ENCODE results near the gene BCLAF3. TPM values are rescaled to one million over a fixed set of nuclear protein-coding genes. Genes with fewer than 3 reads are reported as not detected.

BCLAF3 gene
- total RNA-seq, 1 donor from 2014 or later: 9.7 TPM

DNA sequence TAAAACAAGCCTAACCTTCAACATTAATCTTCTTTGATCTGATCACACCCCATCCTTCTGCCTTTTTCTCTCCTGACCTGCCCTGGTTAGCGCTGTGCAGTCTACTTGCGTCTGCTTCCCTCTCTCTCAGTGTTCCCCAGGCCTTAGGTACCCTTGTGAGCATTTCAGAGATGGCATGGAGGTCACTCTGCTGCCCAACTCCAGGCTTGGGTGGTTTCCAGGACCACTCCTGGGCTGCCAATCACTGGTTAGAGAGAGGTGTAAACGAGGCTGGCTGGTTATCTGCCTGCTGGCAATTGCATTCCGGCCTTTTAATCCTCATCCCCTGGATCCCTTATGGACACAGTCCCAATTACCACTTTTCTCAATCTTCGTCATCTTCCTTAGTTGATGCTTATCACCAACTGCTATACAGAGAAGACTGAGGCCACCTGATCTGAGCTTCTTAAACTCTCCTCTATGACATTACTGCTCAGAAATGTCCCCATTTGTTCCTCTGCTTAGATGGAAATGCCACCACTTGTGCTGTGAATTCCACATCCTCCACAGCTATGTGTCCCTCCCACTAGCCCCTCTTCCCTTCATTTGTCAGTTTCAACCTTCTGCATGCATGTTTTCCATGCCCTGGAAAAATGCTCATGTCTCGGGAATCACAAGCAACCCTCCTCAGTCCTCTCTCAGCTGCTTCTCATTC lies 29.0 kb upstream of the BCLAF3 start:
- no peak overlapping the region for H3K27ac Mint-ChIP-seq
- no peaks in the 10 kb centered on the region for H3K4me1 Mint-ChIP-seq
- H3K4me1 ChIP-seq: no peaks in the 10 kb centered on the region
- H3K36me3 Mint-ChIP-seq: no peaks in the 10 kb centered on the region
- no peaks in the 10 kb centered on the region for H4K20me1 ChIP-seq (ENCODE audit: low read depth)
- no peak overlapping the region for H2AFZ ChIP-seq (replicated peaks)
- no peak overlapping the region for H3K9ac ChIP-seq
- no peak overlapping the region for H3K4me3 ChIP-seq
- no peak for DNase-seq (ENCODE audit: low spot score)
- H3K36me3 ChIP-seq: no peaks in the 10 kb centered on the region
- H3K27ac ChIP-seq: no peak overlapping the region
- no peaks in the 10 kb centered on the region for H3K27me3 ChIP-seq
- no peak overlapping the region for H3K4me2 ChIP-seq
- no peaks in the 10 kb centered on the region for H3K9me3 ChIP-seq (ENCODE audit: low read depth)
- no peaks in the 10 kb centered on the region for H3K79me2 ChIP-seq (ENCODE audit: low read depth)
- no peaks in the 10 kb centered on the region for H3F3A ChIP-seq (ENCODE audit: low read depth)
- peaks cover 13% of the 10 kb centered on the region for H3K9me3 Mint-ChIP-seq
- TF ChIP-seq EZH2 (IDR thresholded peaks at IDR 0.05) (no peak), EZH2phosphoT487 (IDR thresholded peaks at IDR 0.05) (no peak)
- TF ChIP-seq, protein P1, sequence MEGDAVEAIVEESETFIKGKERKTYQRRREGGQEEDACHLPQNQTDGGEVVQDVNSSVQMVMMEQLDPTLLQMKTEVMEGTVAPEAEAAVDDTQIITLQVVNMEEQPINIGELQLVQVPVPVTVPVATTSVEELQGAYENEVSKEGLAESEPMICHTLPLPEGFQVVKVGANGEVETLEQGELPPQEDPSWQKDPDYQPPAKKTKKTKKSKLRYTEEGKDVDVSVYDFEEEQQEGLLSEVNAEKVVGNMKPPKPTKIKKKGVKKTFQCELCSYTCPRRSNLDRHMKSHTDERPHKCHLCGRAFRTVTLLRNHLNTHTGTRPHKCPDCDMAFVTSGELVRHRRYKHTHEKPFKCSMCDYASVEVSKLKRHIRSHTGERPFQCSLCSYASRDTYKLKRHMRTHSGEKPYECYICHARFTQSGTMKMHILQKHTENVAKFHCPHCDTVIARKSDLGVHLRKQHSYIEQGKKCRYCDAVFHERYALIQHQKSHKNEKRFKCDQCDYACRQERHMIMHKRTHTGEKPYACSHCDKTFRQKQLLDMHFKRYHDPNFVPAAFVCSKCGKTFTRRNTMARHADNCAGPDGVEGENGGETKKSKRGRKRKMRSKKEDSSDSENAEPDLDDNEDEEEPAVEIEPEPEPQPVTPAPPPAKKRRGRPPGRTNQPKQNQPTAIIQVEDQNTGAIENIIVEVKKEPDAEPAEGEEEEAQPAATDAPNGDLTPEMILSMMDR (IDR thresholded peaks at IDR 0.05): no peak
- peaks cover 2% of the 10 kb centered on the region for H3K27me3 Mint-ChIP-seq (ENCODE audit: insufficient read depth, low read depth)
- H3K4me3 Mint-ChIP-seq: no peak overlapping the region

DNA sequence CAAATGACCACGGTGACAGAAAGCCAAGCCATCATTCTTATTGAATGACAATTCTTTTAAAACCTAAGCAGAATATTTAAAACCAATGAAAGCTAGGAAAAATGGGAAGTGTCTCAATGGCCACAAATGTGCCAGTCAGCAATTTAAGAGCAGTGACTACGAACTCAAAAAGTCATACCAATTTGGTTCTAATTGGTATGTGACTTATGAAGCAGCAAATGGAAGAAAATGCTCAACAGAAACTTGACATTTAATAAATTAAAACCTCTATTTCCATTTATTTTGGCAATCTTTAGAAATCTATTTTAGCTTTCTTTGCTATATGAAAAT lies 25.7 kb upstream of the BCLAF3 start:
- H3K36me3 Mint-ChIP-seq: no peaks in the 10 kb centered on the region
- no peaks in the 10 kb centered on the region for H3K79me2 ChIP-seq (ENCODE audit: low read depth)
- peaks cover 6% of the 10 kb centered on the region for H3K9me3 ChIP-seq (ENCODE audit: low read depth)
- no peaks in the 10 kb centered on the region for H3F3A ChIP-seq (ENCODE audit: low read depth)
- no peaks in the 10 kb centered on the region for H3K27me3 ChIP-seq
- H3K4me3 ChIP-seq: no peak overlapping the region
- no peaks in the 10 kb centered on the region for H4K20me1 ChIP-seq (ENCODE audit: low read depth)
- TF ChIP-seq EZH2phosphoT487 (IDR thresholded peaks at IDR 0.05) (no peak), EZH2 (IDR thresholded peaks at IDR 0.05) (no peak)
- TF ChIP-seq, protein P1 (IDR thresholded peaks at IDR 0.05): no peak
- no peak overlapping the region for H3K27ac ChIP-seq
- H3K4me2 ChIP-seq: no peak overlapping the region
- H3K4me3 Mint-ChIP-seq: no peak overlapping the region
- no peak overlapping the region for H2AFZ ChIP-seq (replicated peaks)
- DNase-seq (ENCODE audit: low spot score): no peak
- no peaks in the 10 kb centered on the region for H3K4me1 ChIP-seq
- peaks cover 15% of the 10 kb centered on the region for H3K9me3 Mint-ChIP-seq
- H3K27ac Mint-ChIP-seq: no peak overlapping the region
- H3K9ac ChIP-seq: no peak overlapping the region
- no peaks in the 10 kb centered on the region for H3K4me1 Mint-ChIP-seq
- H3K36me3 ChIP-seq: no peaks in the 10 kb centered on the region
- H3K27me3 Mint-ChIP-seq (ENCODE audit: insufficient read depth, low read depth): no peaks in the 10 kb centered on the region

DNA sequence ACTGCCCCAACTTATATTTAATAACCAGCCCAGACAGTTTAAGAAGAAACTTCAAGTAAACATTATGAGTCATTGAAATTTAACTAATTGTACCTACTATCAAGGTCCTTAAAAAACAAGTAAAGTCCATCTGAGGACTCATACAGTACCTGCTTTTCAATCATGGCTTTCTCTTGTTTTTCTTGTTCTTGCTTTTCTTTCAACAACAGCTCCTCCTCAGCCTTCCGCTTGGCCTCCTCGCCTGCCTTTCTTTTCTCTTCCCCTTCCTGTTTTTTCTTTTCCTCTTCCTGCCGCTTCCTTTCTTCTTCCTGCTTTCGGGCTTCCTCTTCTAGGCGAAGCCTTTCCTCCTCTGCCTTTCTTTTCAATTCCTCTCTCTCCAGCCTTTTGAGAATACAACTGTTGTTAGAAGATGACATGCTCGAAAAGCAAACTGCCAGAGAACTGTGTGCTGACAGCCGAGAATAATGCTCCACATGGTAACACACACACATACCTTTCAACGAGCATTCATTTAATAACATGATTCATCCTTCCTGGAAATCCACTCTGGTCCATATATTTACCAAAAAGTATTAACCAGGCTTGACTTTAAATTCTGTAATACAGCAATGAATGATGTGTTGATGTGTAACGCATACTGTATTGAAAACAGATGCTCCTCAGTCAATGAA lies 25.2 kb upstream of the BCLAF3 start:
- no peak overlapping the region for H3K27ac ChIP-seq
- no peak for TF ChIP-seq EZH2 (IDR thresholded peaks at IDR 0.05)
- TF ChIP-seq EZH2phosphoT487 (IDR thresholded peaks at IDR 0.05): no peak
- TF ChIP-seq, protein P1 (IDR thresholded peaks at IDR 0.05): no peak
- no peaks in the 10 kb centered on the region for H3K4me1 ChIP-seq
- no peak overlapping the region for H3K4me3 ChIP-seq
- DNase-seq (ENCODE audit: low spot score): no peak
- no peaks in the 10 kb centered on the region for H3K79me2 ChIP-seq (ENCODE audit: low read depth)
- no peaks in the 10 kb centered on the region for H3K27me3 ChIP-seq
- H4K20me1 ChIP-seq (ENCODE audit: low read depth): no peaks in the 10 kb centered on the region
- H3K36me3 Mint-ChIP-seq: no peaks in the 10 kb centered on the region
- peaks cover 6% of the 10 kb centered on the region for H3K9me3 ChIP-seq (ENCODE audit: low read depth)
- no peaks in the 10 kb centered on the region for H3K27me3 Mint-ChIP-seq (ENCODE audit: insufficient read depth, low read depth)
- no peak overlapping the region for H3K27ac Mint-ChIP-seq
- H3K4me3 Mint-ChIP-seq: no peak overlapping the region
- peaks cover 15% of the 10 kb centered on the region for H3K9me3 Mint-ChIP-seq
- no peaks in the 10 kb centered on the region for H3K36me3 ChIP-seq
- H2AFZ ChIP-seq (replicated peaks): no peak overlapping the region
- no peak overlapping the region for H3K4me2 ChIP-seq
- H3K4me1 Mint-ChIP-seq: no peaks in the 10 kb centered on the region
- no peak overlapping the region for H3K9ac ChIP-seq
- H3F3A ChIP-seq (ENCODE audit: low read depth): no peaks in the 10 kb centered on the region

Data from neural progenitor cell (in vitro differentiated cells).